IPS-18c (cell line): Measurements from ENCODE around the gene CALU.

Experiments
- H3K4me3 ChIP-seq: 2 replicates; pipeline ENCODE4 v1.7.0; 2013; ENCODE audit warnings: low read depth, mild to moderate bottlenecking, low read length, moderate library complexity; ENCODE audit not compliant: insufficient read depth
- H3K9me3 ChIP-seq: one replicate; pipeline ENCODE4 v1.6.1; 2013; ENCODE audit warnings: mild to moderate bottlenecking, low read length, moderate library complexity; ENCODE audit not compliant: control insufficient read depth, insufficient read depth

CALU gene

GRCh38 chr7:128739048-128739962, at the start of gene CALU:
TSS of gene CALU (plus strand) at chr7:128739359. CDS start at chr7:128748584, 9,225 bp downstream.
- H3K9me3 ChIP-seq = no peaks in the 10 kb centered on the region

GRCh38 chr7:128691227-128691626, 47.9 kb upstream of the CALU start:
- no peak overlapping the region for H3K4me3 ChIP-seq
- H3K9me3 ChIP-seq = no peaks in the 10 kb centered on the region

More at GRCh38 chr7:128739048-128739962, at the start of gene CALU:
- peak within 1 kb of the TSS; percentile 78 for H3K4me3 ChIP-seq

- Histone ChIP-seq H3K9me3 (no peaks in the 10 kb centered on the region), H3K4me3 (no peak overlapping the region)
Measured at GRCh38 chr7:128692623-128693270, 46.4 kb upstream of the CALU start.

- no peaks in the 10 kb centered on the region for H3K9me3 ChIP-seq
- no peak overlapping the region for H3K4me3 ChIP-seq
Measured at GRCh38 chr7:128693373-128694015, 45.7 kb upstream of the CALU start.

GRCh38 chr7:128694738-128695137, 44.4 kb upstream of the CALU start:
- H3K4me3 ChIP-seq = no peak overlapping the region
- H3K9me3 ChIP-seq = no peaks in the 10 kb centered on the region

- Histone ChIP-seq H3K9me3 (no peaks in the 10 kb centered on the region), H3K4me3 (peak overlapping the region; percentile 68)
Measured at GRCh38 chr7:128697302-128697905, 41.8 kb upstream of the CALU start.

GRCh38 chr7:128699196-128699712, 39.9 kb upstream of the CALU start:
- Histone ChIP-seq H3K9me3 (no peaks in the 10 kb centered on the region), H3K4me3 (no peak overlapping the region)

- Histone ChIP-seq H3K9me3 (no peaks in the 10 kb centered on the region), H3K4me3 (no peak overlapping the region)
Measured at GRCh38 chr7:128699895-128700294, 39.3 kb upstream of the CALU start.

- no peaks in the 10 kb centered on the region for H3K9me3 ChIP-seq
- no peak overlapping the region for H3K4me3 ChIP-seq
Measured at GRCh38 chr7:128701062-128701785, 37.9 kb upstream of the CALU start.

GRCh38 chr7:128703609-128704241, 35.4 kb upstream of the CALU start:
- no peaks in the 10 kb centered on the region for H3K9me3 ChIP-seq
- H3K4me3 ChIP-seq = no peak overlapping the region

- no peaks in the 10 kb centered on the region for H3K9me3 ChIP-seq
- no peak overlapping the region for H3K4me3 ChIP-seq
Measured at GRCh38 chr7:128705891-128706333, 33.2 kb upstream of the CALU start.

GRCh38 chr7:128707752-128708151, 31.4 kb upstream of the CALU start:
- no peaks in the 10 kb centered on the region for H3K9me3 ChIP-seq

GRCh38 chr7:128708235-128708634, 30.9 kb upstream of the CALU start:
- Histone ChIP-seq H3K9me3 (no peaks in the 10 kb centered on the region), H3K4me3 (no peak overlapping the region)

More at GRCh38 chr7:128707752-128708151, 31.4 kb upstream of the CALU start:
- H3K4me3 ChIP-seq = no peak overlapping the region

- no peaks in the 10 kb centered on the region for H3K9me3 ChIP-seq
- H3K4me3 ChIP-seq = no peak overlapping the region
Measured at GRCh38 chr7:128708824-128709223, 30.3 kb upstream of the CALU start.

GRCh38 chr7:128710481-128710880, 28.7 kb upstream of the CALU start:
- Histone ChIP-seq H3K4me3 (no peak overlapping the region), H3K9me3 (no peaks in the 10 kb centered on the region)

- Histone ChIP-seq H3K9me3 (no peaks in the 10 kb centered on the region), H3K4me3 (no peak overlapping the region)
Measured at GRCh38 chr7:128713794-128714193, 25.4 kb upstream of the CALU start.
